MCF 10A (cell line): ENCODE results near the gene FAM193B. TPM values are rescaled to one million over a fixed set of nuclear protein-coding genes. Genes with fewer than 3 reads are reported as not detected.
A peak's percentile ranks its signal among the peaks of the same experiment; 100 is the strongest.

Source experiments
- BruUV-seq: library from RNA; stranded (reverse); fragments of 400-500 nt; replicated peaks from 2 replicates; lab custom pipeline; 2021; lab: Mats Ljungman, UMichigan
- CTCF ChIA-PET: fragments of 300-600 bp; sonication (Branson Sonifier 250); formaldehyde crosslinking; extraction: SDS; loops from one replicate; lab custom pipeline; 2021; ENCODE audit warnings: antibody characterized with exemption, inconsistent platforms; lab: Yijun Ruan, JAX
- POLR2A ChIA-PET: fragments of 300-600, 350-650 bp; sonication (Branson Sonifier 250); formaldehyde crosslinking; extraction: SDS; loops from one replicate; lab custom pipeline; 2020; ENCODE audit warnings: antibody characterized with exemption, inconsistent platforms; lab: Yijun Ruan, JAX
- DNase-seq: peaks from one replicate; pipeline ENCODE4 v3.0.0-alpha.2; 2018; ENCODE audit not compliant: unreplicated experiment
- H3K27ac Mint-ChIP-seq: one replicate; pipeline ENCODE4 v1.8.0; 2022; ENCODE audit warnings: mild to moderate bottlenecking, low read depth, mixed read lengths; ENCODE audit not compliant: unreplicated experiment
- H3K27me3 Mint-ChIP-seq: one replicate; pipeline ENCODE4 v1.8.0; 2022; ENCODE audit warnings: mixed read lengths; ENCODE audit not compliant: insufficient read depth, unreplicated experiment
- H3K36me3 Mint-ChIP-seq: one replicate; pipeline ENCODE4 v1.8.0; 2022; ENCODE audit warnings: mild to moderate bottlenecking, moderate library complexity, mixed read lengths; ENCODE audit not compliant: insufficient read depth, unreplicated experiment
- H3K4me1 Mint-ChIP-seq: one replicate; pipeline ENCODE4 v1.8.0; 2022; ENCODE audit warnings: mixed read lengths; ENCODE audit not compliant: insufficient read depth, unreplicated experiment
- H3K4me3 Mint-ChIP-seq: one replicate; pipeline ENCODE4 v1.8.0; 2022; ENCODE audit warnings: mild to moderate bottlenecking, moderate library complexity, mixed read lengths; ENCODE audit not compliant: unreplicated experiment
- H3K9me3 Mint-ChIP-seq: one replicate; pipeline ENCODE4 v1.8.0; 2022; ENCODE audit warnings: mixed read lengths; ENCODE audit not compliant: unreplicated experiment
- CTCF ChIP-seq: fragments of 200-600 bp; IDR thresholded peaks from one replicate; pipeline ENCODE4 v1.8.0; 2022; ENCODE audit warnings: antibody characterized with exemption, mild to moderate bottlenecking; ENCODE audit not compliant: unreplicated experiment
- intact Hi-C: fragments of 100-400 bp; cut with micrococcal nuclease; formaldehyde crosslinking; loops from 2 replicates; pipeline ENCODE4 v1.14.1; 2022
- total RNA-seq: library from RNA; stranded (reverse); gene quantifications from 2 replicates; pipeline ENCODE4 v1.2.3, GENCODE V29; 2022

The FAM193B gene
- total RNA-seq, 1 experiment from 2014 or later, result 80.4 TPM

GRCh38 chr5:177508837-177509236 is 45.5 kb downstream of the FAM193B start:
- BruUV-seq, result no TSS peak
- DNase-seq, result no peak
- ChIA-PET CTCF (interaction anchor here (0.6 to 4.1 kb wide), 7 partner anchors 8 to 615 kb away, joined by 3 to 51 read pairs (median 4); partner anchors contain the start of genes PDLIM7 and TMED9), POLR2A (interaction anchor here (0.6 to 1.2 kb wide), 3 partner anchors 8 to 194 kb away, joined by 3 read pairs; no protein-coding TSS in a partner anchor)
- Mint-ChIP-seq H3K9me3 (no peaks in the 10 kb centered on the region), H3K27me3 (no peaks in the 10 kb centered on the region), H3K27ac (no peak overlapping the region), H3K4me3 (no peak overlapping the region), H3K4me1 (peaks cover 2% of the 10 kb centered on the region), H3K36me3 (peaks cover 37% of the 10 kb centered on the region)
- intact Hi-C loops, result no loop called here
- TF ChIP-seq CTCF, result no peak

GRCh38 chr5:177508221-177508611 is 46.1 kb downstream of the FAM193B start:
- DNase-seq, result no peak
- ChIA-PET POLR2A (interaction anchor here (1.2 kb wide), 1 partner anchor 9 kb away, joined by 3 read pairs; no protein-coding TSS in a partner anchor), CTCF (interaction anchor here (0.8 to 3.0 kb wide), 6 partner anchors 10 to 616 kb away, joined by 3 to 10 read pairs (median 4); partner anchors contain the start of gene PDLIM7)
- intact Hi-C loops, result no loop called here
- no peak for TF ChIP-seq CTCF
- H3K36me3 Mint-ChIP-seq, result peaks cover 30% of the 10 kb centered on the region
- H3K27me3 Mint-ChIP-seq, result no peaks in the 10 kb centered on the region
- no peak overlapping the region for H3K27ac Mint-ChIP-seq
- H3K9me3 Mint-ChIP-seq, result no peaks in the 10 kb centered on the region
- H3K4me3 Mint-ChIP-seq, result no peak overlapping the region
- peaks cover 2% of the 10 kb centered on the region for H3K4me1 Mint-ChIP-seq
- no TSS peak for BruUV-seq

- intact Hi-C loops, result no loop called here
- Mint-ChIP-seq H3K27me3 (no peaks in the 10 kb centered on the region), H3K4me3 (no peak overlapping the region), H3K27ac (no peak overlapping the region), H3K36me3 (peaks cover 25% of the 10 kb centered on the region), H3K4me1 (peaks cover 7% of the 10 kb centered on the region), H3K9me3 (no peaks in the 10 kb centered on the region)
- no TSS peak for BruUV-seq
- DNase-seq, result no peak
- ChIA-PET POLR2A (interaction anchor here (1.0 kb wide), 1 partner anchor 10 kb away, joined by 4 read pairs; no protein-coding TSS in a partner anchor), CTCF (interaction anchor here (0.8 to 3.0 kb wide), 9 partner anchors 10 to 394 kb away, joined by 3 to 12 read pairs (median 4); partner anchors contain the start of gene PDLIM7)
- no peak for TF ChIP-seq CTCF
These were observed 46.7 kb downstream of the FAM193B start for GRCh38 chr5:177507596-177508220.

- DNase-seq, result no peak
These were observed 47.2 kb downstream of the FAM193B start for GRCh38 chr5:177507165-177507564.

More at GRCh38 chr5:177507165-177507564, 47.2 kb downstream of the FAM193B start:
- peak; percentile 31 for TF ChIP-seq CTCF
- no peak overlapping the region for H3K27ac Mint-ChIP-seq
- BruUV-seq, result no TSS peak
- intact Hi-C loops, result no loop called here
- H3K27me3 Mint-ChIP-seq, result no peaks in the 10 kb centered on the region
- no peaks in the 10 kb centered on the region for H3K9me3 Mint-ChIP-seq
- ChIA-PET CTCF (interaction anchor here (0.8 to 3.0 kb wide), 8 partner anchors 10 to 393 kb away, joined by 3 to 12 read pairs (median 4); partner anchors contain the start of gene PDLIM7), POLR2A (interaction anchor here (1.0 kb wide), 1 partner anchor 9 kb away, joined by 4 read pairs; no protein-coding TSS in a partner anchor)
- peaks cover 13% of the 10 kb centered on the region for H3K4me1 Mint-ChIP-seq
- peaks cover 20% of the 10 kb centered on the region for H3K36me3 Mint-ChIP-seq
- no peak overlapping the region for H3K4me3 Mint-ChIP-seq
